ENCODE data around the gene IL22RA2. TPM values are rescaled to one million over a fixed set of nuclear protein-coding genes. Genes with fewer than 3 reads are reported as not detected.
"Not testable (repeated sequence)": the region's sequence is repeated elsewhere in the genome, so short reads cannot be mapped to it uniquely, and the experiment has no call there.

IL22RA2 gene
- total RNA-seq, 8 experiments from 2014 or later: 0.08 to 0.14 (median 0.14) TPM; not detected in 5

GRCh38 chr6:137121401-137121997 lies 51.9 kb downstream of the IL22RA2 start:
- H3K4me1 ChIP-seq (replicated peaks in 1 of 2): no peaks in the 10 kb centered on the region
- no peak overlapping the region for H3K4me3 ChIP-seq
- in situ Hi-C loops (cut with MboI; ENCODE audit: low pct_unique_long_range_greater_than_20kb in 2 of 9, low sequenced_read_pairs in 9 of 9, unreplicated experiment in 9 of 9): loop anchor here in 2 of 9 experiments (25.0 kb wide), 1 partner anchor 516 kb away; no protein-coding TSS in a partner anchor
- 5 to 100% (median 75%) methylated on average over 1 to 2 of the region's 2 CpGs; no CpG with 5 or more reads in 3 of the 10 experiments for WGBS, 10 experiments
- no peak for ATAC-seq (replicated peaks in 6 of 8)
- H3K27ac ChIP-seq: no peak overlapping the region

DNA sequence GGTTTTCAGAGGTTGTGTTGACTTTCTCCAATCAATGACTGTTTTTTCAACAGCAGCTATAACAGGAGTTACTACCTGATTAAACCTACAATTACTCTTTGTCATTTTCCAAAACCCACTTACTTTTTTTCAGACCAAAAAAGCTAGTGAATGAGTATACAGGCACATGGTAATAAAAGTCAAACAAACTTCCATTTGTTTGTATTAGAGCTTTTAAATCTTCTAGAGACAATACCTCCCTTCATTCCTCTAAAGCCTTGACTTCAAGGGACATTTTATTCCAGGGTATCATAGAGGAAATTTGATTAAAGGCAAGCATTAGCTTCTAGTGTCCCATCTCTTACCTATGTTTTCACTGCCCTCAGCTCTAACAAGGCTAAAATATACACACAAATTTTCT lies 52.7 kb downstream of the IL22RA2 start:
- Histone ChIP-seq H3K4me1 (replicated peaks in 1 of 2) (no peaks in the 10 kb centered on the region), H3K4me3 (no peak overlapping the region), H3K27ac (no peak overlapping the region)
- in situ Hi-C loops (cut with MboI; ENCODE audit: low pct_unique_long_range_greater_than_20kb in 2 of 9, low sequenced_read_pairs in 9 of 9, unreplicated experiment in 9 of 9): loop anchor here in 2 of 9 experiments (25.0 kb wide), 1 partner anchor 517 kb away; no protein-coding TSS in a partner anchor
- no peak for ATAC-seq (replicated peaks in 6 of 8)

DNA sequence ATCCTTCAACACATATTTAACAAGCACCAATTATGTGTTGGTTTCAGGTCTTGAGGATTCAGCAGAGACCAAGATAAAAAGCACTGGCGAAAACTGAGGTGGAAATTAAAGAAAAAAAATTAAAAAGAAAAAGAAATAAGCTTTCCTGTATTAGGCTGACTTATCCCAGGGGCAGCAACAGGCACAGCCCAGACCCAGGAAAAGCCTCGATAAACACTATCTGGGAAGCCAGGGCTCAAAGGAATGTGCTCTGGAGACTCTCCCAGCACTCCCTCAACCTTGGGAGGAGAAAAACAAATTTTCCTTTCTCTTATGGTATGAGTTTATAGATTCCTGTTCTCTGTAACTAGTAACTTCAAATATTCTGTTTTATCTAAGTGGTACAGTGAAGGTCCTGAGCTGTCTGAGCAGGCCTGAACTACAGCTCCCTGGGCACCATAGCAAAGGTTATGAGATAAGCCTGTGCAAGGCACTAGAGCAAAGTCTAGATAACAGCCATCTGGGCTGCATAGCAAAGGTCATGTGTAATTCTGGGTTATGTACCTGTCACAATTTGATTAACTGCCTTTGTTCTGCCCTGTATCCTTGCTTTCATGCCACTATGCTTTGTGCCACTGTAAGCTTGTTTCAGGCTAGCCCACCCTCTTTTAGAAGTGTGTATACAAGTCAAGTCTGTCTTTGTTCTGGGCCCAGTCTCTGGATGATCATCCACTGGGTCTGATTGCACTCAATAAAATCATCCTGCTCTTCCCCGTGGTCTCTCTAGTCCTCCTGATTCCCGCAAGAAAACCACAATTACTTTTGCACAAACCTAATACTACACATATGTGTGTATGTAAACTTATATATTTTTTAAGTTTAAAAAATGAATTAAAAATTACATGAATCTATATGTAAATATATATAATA lies 54.0 kb downstream of the IL22RA2 start:
- WGBS, 10 experiments: 8 to 100% (median 69%) methylated on average over 1 to 4 of the region's 4 CpGs
- no peak for ATAC-seq (replicated peaks in 6 of 8)
- H3K27ac ChIP-seq: no peak overlapping the region
- no peaks in the 10 kb centered on the region for H3K4me1 ChIP-seq (replicated peaks in 1 of 2)
- in situ Hi-C loops (cut with MboI; ENCODE audit: low pct_unique_long_range_greater_than_20kb in 2 of 9, low sequenced_read_pairs in 9 of 9, unreplicated experiment in 9 of 9): loop anchor here in 2 of 9 experiments (25.0 kb wide), 1 partner anchor 518 kb away; no protein-coding TSS in a partner anchor
- H3K4me3 ChIP-seq: no peak overlapping the region

DNA sequence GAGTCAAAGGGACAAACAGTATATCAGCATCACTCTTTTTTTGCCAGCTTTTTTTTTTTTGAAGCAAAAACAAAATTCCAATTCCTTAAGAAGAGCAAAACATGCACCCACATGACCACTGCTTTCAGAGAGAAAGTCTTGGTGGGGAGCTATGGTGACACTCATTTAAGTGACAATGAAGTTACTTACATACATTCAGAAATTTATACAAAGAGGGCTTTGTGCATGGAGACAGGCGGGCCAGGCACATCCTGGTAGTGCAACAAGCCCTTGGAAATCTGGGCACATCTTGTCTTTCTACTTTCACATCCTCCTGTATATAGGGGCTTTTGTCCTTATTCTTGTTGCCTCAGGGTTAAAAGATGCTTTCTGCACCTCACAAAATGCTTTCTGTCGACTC lies 55.9 kb downstream of the IL22RA2 start:
- in situ Hi-C loops (cut with MboI; ENCODE audit: low pct_unique_long_range_greater_than_20kb in 2 of 9, low sequenced_read_pairs in 9 of 9, unreplicated experiment in 9 of 9): loop anchor here in 2 of 9 experiments (25.0 kb wide), 1 partner anchor 520 kb away; no protein-coding TSS in a partner anchor
- WGBS, 10 experiments: 24 to 83% (median 58%) methylated on average over 1 to 2 of the region's 2 CpGs; no CpG with 5 or more reads in 2 of the 10 experiments
- H3K27ac ChIP-seq: no peak overlapping the region

DNA sequence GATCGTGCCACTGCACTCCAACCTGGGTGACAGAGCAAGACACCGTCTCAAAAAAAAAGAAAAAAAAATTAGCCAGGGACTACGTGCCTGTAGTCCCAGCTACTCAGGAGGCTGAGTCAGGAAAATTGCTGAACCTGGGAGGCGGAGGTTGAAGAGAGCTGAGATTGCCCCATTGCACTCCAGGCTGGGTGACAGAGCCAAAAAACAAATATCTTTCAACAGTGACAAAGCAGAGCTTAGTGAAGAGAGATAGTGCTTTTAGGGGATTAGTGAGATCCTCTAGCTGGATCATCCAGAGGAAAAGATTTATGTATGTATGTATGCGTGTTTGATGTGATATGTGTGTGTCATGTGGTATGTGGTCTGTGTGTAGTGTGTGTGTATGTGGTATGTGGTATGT lies 56.6 kb downstream of the IL22RA2 start:
- in situ Hi-C loops (cut with MboI; ENCODE audit: low pct_unique_long_range_greater_than_20kb in 2 of 9, low sequenced_read_pairs in 9 of 9, unreplicated experiment in 9 of 9): loop anchor here in 2 of 9 experiments (25.0 kb wide), 1 partner anchor 520 kb away; no protein-coding TSS in a partner anchor
- no peaks in the 10 kb centered on the region for H3K4me1 ChIP-seq (replicated peaks in 1 of 2)
- WGBS, 10 experiments: 49 to 100% (median 100%) methylated on average over 1 to 4 of the region's 5 CpGs; no CpG with 5 or more reads in 3 of the 10 experiments
- ATAC-seq (replicated peaks in 6 of 8): no peak
- H3K27ac ChIP-seq: no peak overlapping the region
- no peak overlapping the region for H3K4me3 ChIP-seq

More for the DNA sequence above, 55.9 kb downstream of the IL22RA2 start:
- ATAC-seq (replicated peaks in 6 of 8): peak in 5 of 8 experiments; percentile 66 to 97 (median 81)
- Histone ChIP-seq H3K4me1 (replicated peaks in 1 of 2) (no peaks in the 10 kb centered on the region), H3K4me3 (no peak overlapping the region)

DNA sequence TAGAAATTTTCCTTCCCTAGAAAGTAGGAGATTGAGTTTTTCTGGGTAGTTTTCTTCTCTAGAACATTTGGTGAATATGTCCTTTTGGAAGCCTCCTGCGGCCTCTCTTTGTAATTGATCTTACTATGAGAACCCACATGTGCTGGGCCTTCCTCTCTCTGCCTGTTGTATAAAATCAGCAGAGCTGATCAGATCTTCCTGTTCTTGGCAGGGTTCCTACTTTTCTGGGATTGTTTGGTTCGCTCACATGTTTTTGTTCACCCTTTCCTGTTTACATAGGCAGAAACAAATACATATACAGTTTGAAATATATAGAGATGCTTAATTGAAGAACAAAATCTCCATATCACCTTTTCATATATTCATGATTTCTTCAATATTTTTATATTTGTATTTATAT lies 57.8 kb downstream of the IL22RA2 start:
- Histone ChIP-seq H3K4me3 (no peak overlapping the region), H3K27ac (no peak overlapping the region), H3K4me1 (replicated peaks in 1 of 2) (no peaks in the 10 kb centered on the region)
- WGBS, 10 experiments: 7 to 100% (median 77%) methylated on average over 1 to 2 of the region's 2 CpGs
- in situ Hi-C loops (cut with MboI; ENCODE audit: low pct_unique_long_range_greater_than_20kb in 2 of 9, low sequenced_read_pairs in 9 of 9, unreplicated experiment in 9 of 9): loop anchor here in 2 of 9 experiments (25.0 kb wide), 1 partner anchor 522 kb away; no protein-coding TSS in a partner anchor
- no peak for ATAC-seq (replicated peaks in 6 of 8)

DNA sequence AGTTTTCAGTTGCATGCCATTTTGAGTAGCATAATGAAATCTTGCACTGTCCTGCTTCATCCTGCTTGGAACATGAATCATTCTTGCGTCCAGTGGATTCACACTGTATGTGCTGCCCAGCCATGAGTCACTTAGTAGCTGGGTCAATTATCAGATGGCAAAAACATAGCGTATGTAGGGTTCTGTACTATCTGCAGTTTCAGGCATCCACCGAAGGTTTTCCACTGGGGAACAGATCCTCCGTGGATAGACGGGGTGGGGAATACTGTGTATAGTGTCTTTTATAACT lies 61.4 kb downstream of the IL22RA2 start:
- ATAC-seq (replicated peaks in 6 of 8): peak in 6 of 8 experiments; percentile 47 to 94 (median 68)
- H3K4me3 ChIP-seq: no peak overlapping the region
- no peak overlapping the region for H3K27ac ChIP-seq
- in situ Hi-C loops (cut with MboI; ENCODE audit: low pct_unique_long_range_greater_than_20kb in 2 of 9, low sequenced_read_pairs in 9 of 9, unreplicated experiment in 9 of 9): loop anchor here in 2 of 9 experiments (25.0 kb wide), 1 partner anchor 525 kb away; no protein-coding TSS in a partner anchor
- H3K4me1 ChIP-seq (replicated peaks in 1 of 2): no peaks in the 10 kb centered on the region
- WGBS, 10 experiments: 0 to 99% (median 57%) methylated on average over 1 to 5 of the region's 5 CpGs; no CpG with 5 or more reads in 3 of the 10 experiments

DNA sequence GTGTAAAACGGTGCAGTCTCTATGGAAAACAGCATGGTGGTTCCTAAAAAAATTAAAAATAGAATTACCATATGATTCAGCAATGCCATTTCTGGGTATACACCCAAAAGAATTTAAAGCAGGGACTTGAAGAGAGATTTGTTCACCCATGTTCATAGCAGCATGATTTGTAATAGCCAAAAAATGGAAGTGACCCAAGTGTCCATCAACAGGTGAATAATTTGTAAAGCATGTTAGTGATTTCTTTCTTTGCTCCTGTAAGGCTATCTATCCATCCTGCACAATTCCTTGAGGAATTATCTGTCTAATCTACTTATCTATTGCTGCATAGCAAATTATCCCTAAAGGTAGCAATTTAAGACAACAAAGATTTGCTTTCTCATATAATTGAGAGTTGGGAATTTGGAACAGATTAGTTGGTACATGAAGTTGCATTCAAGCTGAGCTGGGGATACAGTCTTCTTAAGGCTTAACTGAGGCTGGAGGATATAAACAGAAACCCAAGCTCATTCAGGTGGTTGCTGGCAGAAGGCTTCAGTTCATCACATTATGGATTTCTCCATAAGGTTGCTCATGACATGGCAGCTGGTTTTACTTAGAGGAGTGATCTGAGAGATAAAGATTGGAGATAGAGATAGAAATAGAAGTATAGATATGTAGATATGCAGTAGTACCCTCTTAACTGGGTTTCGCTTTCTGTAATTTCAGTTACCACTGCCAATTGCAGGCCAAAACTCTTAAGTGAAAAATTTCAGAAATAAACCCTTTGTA lies 62.0 kb downstream of the IL22RA2 start:
- in situ Hi-C loops (cut with MboI; ENCODE audit: low pct_unique_long_range_greater_than_20kb in 2 of 9, low sequenced_read_pairs in 9 of 9, unreplicated experiment in 9 of 9): loop anchor here in 2 of 9 experiments (25.0 kb wide), 1 partner anchor 526 kb away; no protein-coding TSS in a partner anchor
- no peak overlapping the region for H3K27ac ChIP-seq
- no peak for ATAC-seq (replicated peaks in 6 of 8)
- WGBS, 10 experiments: 14 to 100% (median 75%) methylated on average over 1 to 2 of the region's 2 CpGs; no CpG with 5 or more reads in 1 of the 10 experiments
- H3K4me1 ChIP-seq (replicated peaks in 1 of 2): no peaks in the 10 kb centered on the region
- H3K4me3 ChIP-seq: no peak overlapping the region

- Histone ChIP-seq H3K4me1 (replicated peaks in 1 of 2) (no peaks in the 10 kb centered on the region), H3K27ac (no peak overlapping the region), H3K4me3 (no peak overlapping the region)
- no peak for ATAC-seq (replicated peaks in 6 of 8)
- in situ Hi-C loops (cut with MboI; ENCODE audit: low pct_unique_long_range_greater_than_20kb in 2 of 9, low sequenced_read_pairs in 9 of 9, unreplicated experiment in 9 of 9): loop anchor here in 2 of 9 experiments (25.0 kb wide), 1 partner anchor 530 kb away; no protein-coding TSS in a partner anchor
- WGBS, 10 experiments: 0 to 75% (median 57%) methylated on average over 1 of the region's 1 CpG; no CpG with 5 or more reads in 3 of the 10 experiments
Measured at GRCh38 chr6:137107767-137108105, 65.7 kb downstream of the IL22RA2 start.

- WGBS, 10 experiments: 13 to 100% (median 81%) methylated on average over 1 to 6 of the region's 6 CpGs
Measured at GRCh38 chr6:137107047-137107766, 66.2 kb downstream of the IL22RA2 start.

GRCh38 chr6:137106183-137106582 lies 67.3 kb downstream of the IL22RA2 start:
- H3K4me3 ChIP-seq: no peak overlapping the region
- ATAC-seq (replicated peaks in 6 of 8): no peak
- H3K4me1 ChIP-seq (replicated peaks in 1 of 2): no peaks in the 10 kb centered on the region
- in situ Hi-C loops (cut with MboI; ENCODE audit: low pct_unique_long_range_greater_than_20kb in 2 of 9, low sequenced_read_pairs in 9 of 9, unreplicated experiment in 9 of 9): loop anchor here in 2 of 9 experiments (25.0 kb wide), 1 partner anchor 531 kb away; no protein-coding TSS in a partner anchor
- 50 to 100% (median 79%) methylated on average over 1 to 3 of the region's 3 CpGs for WGBS, 10 experiments
- no peak overlapping the region for H3K27ac ChIP-seq

More at GRCh38 chr6:137107047-137107766, 66.2 kb downstream of the IL22RA2 start:
- H3K4me3 ChIP-seq; H3K4me1 ChIP-seq (replicated peaks in 1 of 2); H3K27ac ChIP-seq; ATAC-seq (replicated peaks in 6 of 8): not testable (repeated sequence)
- in situ Hi-C loops (cut with MboI; ENCODE audit: low pct_unique_long_range_greater_than_20kb in 2 of 9, low sequenced_read_pairs in 9 of 9, unreplicated experiment in 9 of 9): loop anchor here in 2 of 9 experiments (25.0 kb wide), 1 partner anchor 530 kb away; no protein-coding TSS in a partner anchor

- peak in 2 of 8 experiments; percentile 83 to 85 for ATAC-seq (replicated peaks in 6 of 8)
- WGBS, 10 experiments: 17 to 83% (median 50%) methylated on average over 1 to 4 of the region's 4 CpGs
- in situ Hi-C loops (cut with MboI; ENCODE audit: low pct_unique_long_range_greater_than_20kb in 2 of 9, low sequenced_read_pairs in 9 of 9, unreplicated experiment in 9 of 9): loop anchor here in 2 of 9 experiments (25.0 kb wide), 1 partner anchor 532 kb away; no protein-coding TSS in a partner anchor
Measured at GRCh38 chr6:137105375-137105774, 68.1 kb downstream of the IL22RA2 start.

More at GRCh38 chr6:137105375-137105774, 68.1 kb downstream of the IL22RA2 start:
- H3K27ac ChIP-seq: no peak overlapping the region
- H3K4me3 ChIP-seq: no peak overlapping the region
- H3K4me1 ChIP-seq (replicated peaks in 1 of 2): no peaks in the 10 kb centered on the region

Data from motor neuron (in vitro differentiated cells).